EH (cell line): ENCODE results near the gene AGBL5.
A peak's percentile ranks its signal among the peaks of the same experiment; 100 is the strongest.
"Not testable (repeated sequence)": the region's sequence is repeated elsewhere in the genome, so short reads cannot be mapped to it uniquely, and the experiment has no call there.

Experiments used
- DNase-seq: peaks from one replicate; pipeline ENCODE4 v3.0.0-alpha.2; 2015; ENCODE audit warnings: low read depth

Gene AGBL5

DNA sequence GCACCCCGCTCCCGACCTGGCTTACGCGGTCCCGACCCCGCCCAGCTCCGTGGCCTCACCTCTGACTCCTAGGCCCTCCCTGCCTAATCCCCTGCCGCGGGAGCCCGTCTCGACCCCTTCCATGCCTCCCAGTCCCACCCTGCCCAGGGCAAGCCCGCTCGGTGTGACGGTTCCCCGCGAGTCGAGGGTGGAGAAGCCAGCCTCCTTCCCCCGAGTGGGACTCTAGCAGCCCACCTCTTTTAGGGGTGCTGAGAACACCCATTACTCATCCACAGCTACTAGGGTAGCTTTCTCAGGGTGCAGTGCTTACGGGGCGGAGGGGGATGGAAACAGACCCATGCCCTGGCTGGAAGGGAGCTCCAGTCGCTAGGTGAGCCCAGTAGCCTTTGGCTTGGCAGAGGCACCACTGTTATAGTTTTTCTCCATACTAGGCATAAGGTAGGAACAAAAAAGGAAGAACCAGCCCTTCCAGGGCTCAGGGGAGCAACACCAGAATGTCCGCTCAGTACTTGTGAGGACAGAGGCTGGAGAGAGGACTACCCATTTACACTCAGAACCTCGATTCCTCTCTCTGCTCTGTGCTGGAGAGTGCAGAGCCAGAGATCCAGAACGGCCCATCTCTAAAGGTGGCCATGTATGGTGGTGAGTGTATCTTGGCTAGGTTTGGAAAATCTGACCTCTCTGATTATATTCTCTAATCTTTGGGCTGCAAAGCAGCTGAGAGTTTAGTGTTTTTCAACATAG is 606 bp downstream of the AGBL5 start:
- DNase-seq, result peak; percentile 23

DNA sequence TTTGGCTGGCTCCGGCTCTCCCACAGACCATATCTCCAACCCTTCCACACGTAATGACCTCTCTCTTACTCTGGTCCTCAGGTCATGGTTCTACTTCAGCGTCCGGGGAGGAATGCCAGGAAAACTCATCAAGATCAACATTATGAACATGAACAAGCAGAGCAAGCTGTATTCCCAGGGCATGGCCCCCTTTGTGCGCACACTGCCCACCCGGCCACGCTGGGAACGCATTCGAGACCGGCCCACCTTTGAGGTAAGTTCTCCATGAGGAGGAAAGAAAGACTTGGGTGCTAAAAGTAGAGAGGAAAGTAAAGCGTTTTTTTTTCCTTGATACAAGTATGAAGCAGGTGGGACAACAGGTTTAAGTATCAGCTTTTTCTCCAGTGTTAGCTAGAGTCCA is 1.9 kb downstream of the AGBL5 start:
- DNase-seq, result no peak

DNA sequence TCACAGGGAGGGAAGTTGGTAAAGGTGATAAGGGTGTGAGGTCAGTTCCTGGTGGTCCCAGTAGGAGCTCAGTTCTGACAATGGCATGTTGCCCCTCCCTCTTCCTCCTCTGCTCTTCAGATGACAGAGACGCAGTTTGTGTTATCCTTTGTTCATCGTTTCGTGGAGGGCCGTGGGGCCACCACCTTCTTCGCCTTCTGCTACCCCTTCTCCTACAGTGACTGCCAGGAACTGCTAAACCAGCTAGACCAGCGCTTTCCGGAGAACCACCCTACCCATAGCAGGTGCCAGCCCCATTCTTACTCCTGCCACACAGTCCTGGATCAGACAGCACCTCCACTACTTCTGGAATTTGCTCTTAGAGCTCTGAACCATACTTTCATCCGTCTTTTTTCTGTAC is 2.3 kb downstream of the AGBL5 start:
- DNase-seq, result no peak

DNA sequence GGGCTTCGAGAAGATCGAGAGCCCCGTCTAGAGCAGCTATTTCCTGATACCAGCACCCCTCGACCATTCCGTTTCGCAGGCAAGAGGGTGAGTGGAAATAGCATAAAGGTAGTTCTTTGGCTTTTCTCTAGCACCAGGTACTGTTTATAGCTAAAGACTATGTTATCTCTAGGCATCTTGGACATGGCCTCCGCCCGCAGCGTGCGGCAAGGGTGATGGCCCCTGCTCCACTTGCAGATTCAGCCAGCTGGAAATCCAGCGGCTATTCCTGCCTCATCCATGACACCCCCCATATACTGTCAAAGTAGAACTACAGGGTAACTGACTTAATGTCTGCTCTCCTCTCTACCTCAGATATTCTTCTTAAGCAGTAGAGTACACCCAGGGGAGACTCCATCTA is 3.3 kb downstream of the AGBL5 start:
- DNase-seq, result no peak

DNA sequence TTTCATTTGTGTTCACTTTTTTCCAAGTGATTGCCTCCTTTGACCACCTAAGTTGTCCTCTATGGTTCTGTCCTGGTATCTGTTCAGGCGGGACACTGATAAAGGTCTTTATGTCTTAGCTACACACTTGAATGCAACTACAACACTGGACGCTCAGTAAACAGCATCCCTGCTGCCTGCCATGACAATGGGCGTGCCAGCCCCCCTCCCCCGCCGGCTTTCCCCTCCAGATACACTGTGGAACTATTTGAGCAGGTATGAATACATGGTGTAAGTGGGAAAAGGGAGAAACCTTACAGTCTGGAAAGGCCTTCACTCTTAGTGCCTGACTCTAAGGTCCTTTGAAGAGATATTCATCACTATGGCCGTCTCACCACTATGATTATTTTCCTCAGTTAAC is 5.7 kb downstream of the AGBL5 start:
- DNase-seq, result no peak

DNA sequence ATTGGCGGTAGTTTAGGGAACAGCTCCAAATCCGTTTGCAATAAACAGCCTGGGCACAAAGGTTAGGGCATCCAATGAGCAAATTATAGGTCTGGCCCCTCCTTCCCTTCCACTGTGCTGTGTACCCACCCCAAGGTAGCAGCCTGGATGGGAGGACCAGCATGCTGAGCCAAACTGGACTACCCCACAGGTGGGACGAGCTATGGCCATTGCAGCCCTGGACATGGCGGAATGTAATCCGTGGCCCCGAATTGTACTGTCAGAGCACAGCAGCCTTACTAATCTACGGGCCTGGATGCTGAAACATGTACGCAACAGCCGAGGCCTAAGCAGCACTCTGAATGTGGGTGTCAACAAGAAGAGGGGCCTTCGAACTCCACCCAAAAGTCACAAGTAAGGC is 6.7 kb downstream of the AGBL5 start:
- DNase-seq, result no peak

DNA sequence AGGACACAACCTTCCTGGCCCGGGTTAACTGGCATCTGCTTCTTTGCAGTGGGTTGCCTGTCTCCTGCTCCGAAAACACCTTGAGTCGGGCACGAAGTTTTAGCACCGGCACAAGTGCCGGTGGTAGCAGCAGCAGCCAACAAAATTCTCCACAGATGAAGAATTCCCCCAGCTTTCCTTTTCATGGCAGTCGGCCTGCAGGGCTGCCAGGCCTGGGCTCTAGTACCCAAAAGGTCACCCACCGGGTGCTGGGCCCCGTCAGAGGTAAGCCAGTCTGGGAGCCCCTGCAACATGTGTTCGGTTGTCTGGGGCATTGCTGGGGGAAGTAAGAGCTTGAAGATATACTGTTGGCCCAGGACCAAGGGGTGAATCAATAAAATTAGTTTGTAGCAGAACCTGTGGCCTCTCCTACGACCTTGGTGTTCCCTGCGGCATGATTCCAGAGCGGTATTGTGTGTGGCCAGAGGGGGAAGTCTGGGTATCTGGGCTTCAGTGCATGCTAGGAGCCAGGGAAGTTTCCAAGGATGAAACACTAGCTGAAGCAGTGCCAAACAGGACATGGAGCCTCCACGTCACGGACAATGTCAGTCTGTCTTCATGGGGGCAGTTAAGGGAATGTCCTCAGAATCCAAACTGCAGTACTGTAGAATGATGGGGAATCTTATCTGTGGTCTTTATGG is 7.8 kb downstream of the AGBL5 start:
- no peak for DNase-seq

DNA sequence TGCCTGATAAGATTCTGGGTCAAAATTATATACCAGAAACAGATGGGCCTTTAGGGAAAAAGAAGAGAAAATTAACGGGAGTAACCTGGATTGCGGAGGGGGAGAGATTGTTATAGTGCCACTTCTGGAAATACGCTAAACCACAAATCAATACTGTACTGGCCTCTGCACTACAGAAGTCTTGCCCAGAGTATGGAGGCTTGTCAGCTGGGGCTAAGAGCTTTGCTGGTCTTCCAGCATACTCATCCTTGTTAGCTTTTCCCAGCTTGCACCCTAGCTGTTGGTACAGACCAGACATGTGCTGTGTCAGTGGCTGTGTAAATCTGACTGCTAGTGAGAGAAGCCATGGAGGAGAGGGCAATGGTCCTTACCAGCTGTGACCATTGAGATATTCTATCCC is 8.9 kb downstream of the AGBL5 start:
- no peak for DNase-seq

DNA sequence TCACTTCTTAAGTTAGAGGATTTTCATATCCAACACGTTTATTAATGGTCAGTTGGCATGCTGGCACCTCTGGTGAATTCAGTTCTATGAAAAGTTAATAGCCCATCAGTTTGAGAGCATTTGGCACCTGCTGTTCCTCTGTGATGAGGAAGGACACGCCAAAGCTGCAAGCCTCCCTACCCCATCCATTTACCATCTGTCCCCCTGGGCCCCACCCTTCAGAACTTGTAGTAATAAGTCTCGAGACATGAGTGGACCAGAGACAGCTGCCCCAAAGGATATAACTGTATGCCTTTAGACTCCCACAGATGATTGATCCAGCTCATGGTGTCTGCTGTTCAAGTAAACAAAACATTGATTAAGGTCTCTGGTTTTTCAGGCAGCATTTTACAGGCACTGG is 13.7 kb downstream of the AGBL5 start:
- no peak for DNase-seq

DNA sequence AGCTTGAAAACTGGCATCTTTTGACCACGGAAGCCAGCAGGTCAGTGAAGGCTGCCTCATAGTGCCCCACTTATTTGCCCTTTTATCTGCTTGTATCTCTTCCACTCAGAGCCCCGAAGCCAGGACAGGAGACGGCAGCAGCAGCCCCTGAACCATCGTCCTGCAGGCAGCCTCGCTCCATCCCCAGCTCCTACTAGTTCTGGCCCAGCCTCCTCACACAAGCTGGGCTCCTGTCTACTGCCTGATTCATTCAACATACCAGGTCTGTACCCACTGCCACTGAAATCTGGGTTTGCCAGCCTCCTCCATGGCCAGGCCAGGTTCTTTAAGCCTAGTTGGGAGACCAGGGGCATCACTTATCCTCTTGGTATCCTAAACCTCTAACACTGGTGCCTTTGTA is 15.9 kb downstream of the AGBL5 start:
- DNase-seq, result no peak

DNA sequence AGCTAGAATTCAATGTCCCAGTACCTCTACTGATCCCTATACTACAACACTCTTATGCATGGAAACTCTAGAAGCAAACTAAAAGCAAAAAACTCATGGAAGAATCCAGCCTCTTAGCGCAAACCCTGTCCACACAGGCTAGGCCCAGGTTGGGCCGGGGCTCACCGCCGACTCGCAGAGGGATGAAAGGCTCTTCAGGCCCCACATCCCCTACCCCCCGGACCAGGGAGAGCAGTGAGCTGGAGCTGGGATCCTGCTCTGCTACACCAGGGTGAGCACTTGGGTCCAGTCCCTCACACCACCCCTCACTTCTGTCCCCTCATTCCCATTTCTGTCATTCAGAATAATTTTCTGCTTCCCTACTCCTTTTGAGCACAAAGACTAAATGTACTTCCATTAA is 18.0 kb downstream of the AGBL5 start:
- DNase-seq, result no peak

DNA sequence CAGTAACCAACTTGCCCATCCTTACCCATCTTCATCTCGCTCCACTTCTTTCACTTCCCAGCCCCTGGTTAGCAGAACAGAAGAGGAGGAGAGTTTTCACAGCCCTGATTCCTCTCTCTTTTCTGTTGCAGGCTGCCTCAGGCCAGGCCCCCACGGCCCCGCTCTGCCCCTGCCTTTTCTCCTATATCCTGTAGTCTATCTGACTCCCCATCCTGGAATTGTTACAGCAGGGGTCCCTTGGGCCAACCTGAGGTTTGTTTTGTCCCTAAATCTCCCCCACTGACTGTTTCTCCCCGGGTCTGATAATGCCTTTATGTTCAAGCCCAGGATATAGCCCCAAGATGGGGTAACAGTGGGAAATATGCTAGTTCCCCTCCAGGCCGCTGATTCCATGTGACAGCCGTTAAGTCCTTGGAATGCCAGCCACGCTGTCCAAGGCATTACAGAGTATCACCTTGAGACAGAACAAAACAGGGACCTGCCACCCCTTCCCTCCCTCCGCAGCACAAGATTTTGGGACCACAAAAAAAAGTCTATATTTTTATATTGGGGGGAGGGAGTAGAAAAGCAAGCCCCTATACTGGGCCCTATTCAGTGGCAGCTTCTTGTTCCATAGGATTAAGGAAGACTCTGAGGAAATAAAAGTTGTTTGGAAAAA is 18.6 kb downstream of the AGBL5 start:
- no peak for DNase-seq

DNA sequence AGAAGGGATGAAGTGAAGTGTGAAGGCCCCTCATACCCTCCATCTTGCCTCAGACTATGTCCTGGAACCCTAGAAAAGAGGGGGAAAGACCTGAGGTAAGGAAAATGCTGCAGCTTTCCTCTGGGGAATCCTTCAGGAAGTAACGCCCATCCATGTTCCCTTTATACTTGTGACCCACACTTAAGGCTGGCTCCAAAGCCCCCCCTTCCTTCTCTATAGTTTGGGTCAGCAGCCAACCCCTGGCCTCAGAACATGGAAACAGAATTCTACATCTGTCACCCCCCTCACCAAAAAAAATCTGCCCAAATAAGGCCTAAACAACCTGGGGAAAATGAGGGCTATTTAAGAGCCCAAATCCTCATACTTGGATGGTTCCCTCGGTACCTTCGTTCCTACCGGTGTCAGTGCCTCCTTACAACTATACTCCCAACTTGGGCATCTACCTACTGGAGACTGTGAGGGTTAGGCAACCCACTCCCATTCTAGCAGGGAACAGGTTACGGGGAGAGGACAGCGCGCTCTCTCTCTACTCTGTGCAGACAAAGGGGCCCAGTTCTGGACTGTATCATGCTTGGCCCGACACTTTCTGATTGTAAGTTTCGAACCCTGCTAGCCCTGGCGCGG is 19.3 kb downstream of the AGBL5 start:
- DNase-seq, result no peak

DNA sequence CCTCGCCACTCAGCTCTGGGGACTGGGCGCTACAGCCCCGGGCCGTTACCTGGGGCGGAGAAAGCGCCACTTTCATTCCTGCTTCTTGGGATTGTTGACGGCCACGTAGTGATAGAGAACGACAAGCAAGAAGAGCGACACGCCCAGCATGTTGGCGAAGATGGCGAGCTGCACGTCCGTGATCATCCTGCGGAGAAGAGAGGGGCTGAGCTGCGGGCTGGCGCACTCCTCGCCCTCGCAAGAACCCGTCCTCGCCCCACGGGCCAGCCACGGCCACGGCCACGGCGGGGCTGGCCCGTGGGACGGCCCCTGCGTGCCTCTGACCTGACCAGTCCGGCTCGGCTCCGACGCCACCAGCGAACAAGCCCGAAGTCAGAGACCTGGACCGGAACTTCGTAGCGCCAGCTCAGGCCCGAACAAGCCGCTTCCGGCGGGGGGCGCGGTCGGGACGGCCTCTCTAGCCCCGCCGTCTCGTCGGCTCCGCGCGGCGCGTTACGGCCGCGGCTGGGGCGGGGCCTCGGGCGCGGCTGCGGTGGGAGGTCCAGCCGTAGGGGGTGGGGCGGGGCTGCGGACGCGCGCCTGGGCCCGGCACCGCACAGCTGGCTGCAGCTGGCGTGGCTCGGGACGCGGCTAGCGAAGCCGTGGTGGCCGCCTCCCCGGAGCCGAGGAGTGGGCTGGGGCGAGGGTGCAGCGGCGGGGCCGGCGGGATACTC is 20.0 kb downstream of the AGBL5 start, which contains the start of gene OST4:
Gene OST4 (minus strand): TSS at position 378 of the 713 bp plus-strand sequence.
- peak; percentile 94 for DNase-seq

DNA sequence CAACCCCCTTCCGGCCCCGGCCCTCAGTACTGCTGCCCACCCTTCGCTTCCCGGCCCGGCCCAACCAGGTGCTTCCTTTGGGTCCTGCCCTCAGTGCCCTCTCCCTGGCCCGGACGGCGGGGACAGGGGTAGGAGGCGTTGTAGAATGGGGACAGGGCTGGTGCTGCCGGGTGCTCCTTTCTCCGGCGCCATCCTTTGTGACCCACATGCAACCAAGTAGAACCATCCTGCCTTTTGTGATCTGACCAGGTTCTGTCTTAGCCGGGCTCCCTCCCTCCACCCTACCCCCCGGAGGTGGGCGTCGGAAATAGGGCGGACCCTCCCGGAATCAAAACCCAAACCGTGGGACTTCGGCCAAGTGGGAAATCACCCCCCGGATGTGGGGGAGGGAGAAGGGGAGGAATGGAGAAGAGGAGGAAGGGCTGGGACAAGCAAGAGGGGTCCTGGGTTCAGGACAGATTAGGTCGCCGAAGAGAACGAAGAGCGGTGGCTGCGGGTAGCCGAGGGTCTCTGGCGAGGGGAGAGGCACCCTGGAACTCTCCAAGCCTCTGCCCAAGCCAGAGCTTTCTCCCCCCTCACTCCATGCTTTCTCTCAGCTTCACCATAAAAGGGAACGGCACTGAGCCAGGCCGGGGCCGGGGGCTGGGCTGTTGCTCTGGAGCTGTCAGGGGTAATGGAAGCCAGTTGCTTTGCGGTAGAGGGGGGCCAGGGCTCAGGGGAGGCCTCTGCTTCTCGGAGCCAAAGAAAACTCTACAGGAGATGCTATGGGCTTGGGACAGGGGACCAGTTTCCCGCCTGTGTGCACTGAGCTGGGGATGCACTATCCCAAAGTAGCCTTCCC is 20.7 kb downstream of the AGBL5 start:
- DNase-seq, result peak; percentile 72

DNA sequence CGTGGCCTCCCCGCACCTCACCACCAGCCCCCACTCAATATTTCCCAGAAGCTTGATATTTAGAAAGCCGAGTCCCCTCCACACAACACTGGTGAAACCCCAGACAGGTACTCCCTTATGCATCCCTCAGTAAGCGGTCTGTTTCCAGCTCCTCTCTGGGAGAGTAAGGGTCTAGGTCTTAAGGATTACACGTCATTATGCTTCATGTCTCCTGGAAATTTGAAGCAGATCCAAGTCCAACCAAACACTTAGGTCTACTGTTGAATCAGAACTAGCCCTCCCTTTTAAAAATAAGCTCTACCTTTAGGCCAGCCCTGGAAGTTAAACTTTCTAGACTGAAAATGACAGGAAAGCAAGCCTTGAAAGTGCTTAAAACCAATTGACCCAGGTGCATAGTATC is 21.5 kb downstream of the AGBL5 start:
- DNase-seq, result no peak

DNA sequence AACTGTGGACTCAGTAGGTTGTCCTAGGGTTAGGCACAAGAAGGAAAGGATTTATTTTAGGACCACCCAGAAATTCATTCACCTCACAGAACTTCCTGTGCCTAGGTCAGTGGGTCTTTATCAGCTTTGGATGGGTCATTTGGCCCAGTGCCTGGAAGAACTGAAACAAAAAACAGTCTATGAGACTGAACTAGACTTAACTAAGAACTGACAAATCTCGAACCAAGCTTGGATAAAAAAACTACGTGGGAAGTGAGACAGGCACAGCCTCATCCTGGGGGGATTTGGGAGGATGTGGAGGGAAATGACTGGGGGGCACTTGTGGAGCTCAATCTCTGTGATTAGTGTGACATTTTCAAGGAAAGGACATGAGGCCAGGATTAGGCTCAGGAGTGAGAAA is 22.3 kb downstream of the AGBL5 start:
- no peak for DNase-seq

DNA sequence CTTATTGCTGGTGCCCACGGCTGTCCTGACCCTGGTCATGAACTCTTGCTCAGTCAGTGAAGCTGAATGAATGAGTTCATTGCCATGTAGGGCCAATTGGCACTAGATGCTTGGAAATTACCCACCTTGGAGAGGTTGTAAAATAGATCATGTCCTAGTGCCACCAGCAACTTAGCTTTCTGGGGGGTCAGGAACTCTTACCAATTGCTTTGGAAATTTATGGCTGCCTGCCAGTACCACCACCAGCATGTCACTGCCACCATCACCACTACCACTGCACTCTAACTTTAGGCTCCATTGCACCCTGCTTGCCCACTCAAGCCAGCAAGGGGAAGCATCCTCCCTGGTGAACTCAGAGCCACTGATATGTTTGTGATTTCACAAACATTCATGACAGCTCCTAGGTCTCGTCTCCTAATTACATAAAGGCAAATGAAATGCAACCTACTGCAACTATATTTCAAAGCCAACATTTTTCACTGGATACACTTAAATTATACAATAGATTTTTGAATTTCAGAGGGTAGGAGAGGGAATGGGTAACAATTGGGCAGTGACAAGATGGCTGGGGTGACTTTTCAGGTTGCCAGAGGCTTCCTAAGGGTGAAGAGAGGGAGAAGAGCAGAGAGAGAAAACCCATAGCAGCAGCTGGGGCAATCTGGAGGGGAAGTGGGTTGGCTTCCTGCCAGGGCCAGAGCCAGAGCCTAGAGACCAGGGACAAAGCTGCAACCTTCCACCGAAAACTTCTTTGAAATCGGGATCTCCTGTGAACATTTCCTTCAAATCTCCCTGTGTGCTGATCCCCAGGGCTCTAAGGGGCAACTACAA is 23.5 kb downstream of the AGBL5 start:
- no peak for DNase-seq

DNA sequence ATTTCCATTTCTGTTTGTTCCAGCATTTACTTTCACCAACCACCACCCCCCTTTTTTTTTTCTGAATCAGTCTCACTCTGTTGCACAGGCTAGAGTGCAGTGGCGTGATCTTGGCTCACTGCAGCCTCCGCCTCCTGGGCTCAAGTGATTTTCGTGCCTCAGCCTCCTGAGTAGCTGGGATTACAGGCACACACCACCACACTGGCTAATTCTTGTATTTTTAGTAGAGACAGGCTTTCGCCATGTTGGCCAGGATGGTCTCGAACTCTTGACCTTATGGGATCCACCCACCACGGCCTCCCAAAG is 24.1 kb downstream of the AGBL5 start:
- not testable (repeated sequence) for DNase-seq

DNA sequence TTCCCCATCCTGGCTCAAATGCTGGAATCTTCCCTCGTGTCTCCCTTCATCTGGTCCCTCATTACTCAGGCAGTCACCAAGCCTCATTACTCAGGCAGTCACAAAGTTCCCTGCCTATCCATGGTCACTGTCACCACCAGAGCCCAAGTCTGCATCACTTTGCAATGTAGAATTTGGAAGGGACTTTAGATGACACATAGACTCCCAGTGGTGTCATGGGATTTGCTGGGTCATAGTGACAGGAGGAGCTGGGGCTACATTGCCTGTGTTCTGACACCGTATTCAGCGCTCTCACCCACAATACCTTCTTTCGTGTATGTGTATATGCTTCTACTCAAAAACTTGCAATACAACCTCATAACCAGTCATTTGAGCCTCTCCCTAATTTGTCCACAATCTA is 24.9 kb downstream of the AGBL5 start:
- no peak for DNase-seq

DNA sequence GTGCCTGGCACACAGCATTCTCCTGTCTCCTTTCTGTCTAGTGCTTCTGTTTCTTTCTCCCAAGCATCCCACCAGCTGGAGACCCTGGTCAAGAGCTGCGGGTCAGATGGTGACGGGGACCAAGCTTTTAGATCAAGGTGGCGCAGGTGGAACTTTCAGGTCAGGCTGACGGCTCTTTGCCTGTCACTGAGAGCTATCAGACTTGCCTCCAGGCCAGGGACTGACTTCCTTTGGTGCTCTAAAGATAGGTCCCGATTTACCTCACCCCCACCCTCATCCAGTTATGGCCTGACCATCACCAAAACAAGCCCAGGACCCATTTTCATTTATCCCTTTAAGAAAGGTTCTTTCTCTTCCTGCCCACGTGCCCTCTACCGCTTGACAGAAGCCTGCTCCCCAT is 25.8 kb downstream of the AGBL5 start:
- DNase-seq, result no peak
